Measurements from ENCODE around the gene ANAPC4.
"Not testable (repeated sequence)": the region's sequence is repeated elsewhere in the genome, so short reads cannot be mapped to it uniquely, and the experiment has no call there.

ANAPC4 gene

GRCh38 chr4:25361253-25361652 is 15.8 kb upstream of the ANAPC4 start:
- DNase-seq, result peak in 1 of 2 experiments; percentile 4
- no peak for TF ChIP-seq POLR2A (IDR thresholded peaks at IDR 0.05; ENCODE audit: low read length)
- TF ChIP-seq GATA1 (IDR thresholded peaks at IDR 0.05; ENCODE audit: low read depth, low read length), result no peak

GRCh38 chr4:25367004-25367621 is 9.9 kb upstream of the ANAPC4 start:
- no peak for TF ChIP-seq POLR2A (IDR thresholded peaks at IDR 0.05; ENCODE audit: low read length)
- TF ChIP-seq GATA1 (IDR thresholded peaks at IDR 0.05; ENCODE audit: low read depth, low read length), result no peak
- DNase-seq, result peak; percentile 61 to 74

GRCh38 chr4:25367877-25368276 is 9.2 kb upstream of the ANAPC4 start:
- no peak for DNase-seq
- TF ChIP-seq POLR2A (IDR thresholded peaks at IDR 0.05; ENCODE audit: low read length) (no peak), GATA1 (IDR thresholded peaks at IDR 0.05; ENCODE audit: low read depth, low read length) (no peak)

- DNase-seq, result no peak
- TF ChIP-seq GATA1 (IDR thresholded peaks at IDR 0.05; ENCODE audit: low read depth, low read length), result no peak
- TF ChIP-seq POLR2A (IDR thresholded peaks at IDR 0.05; ENCODE audit: low read length), result no peak
These were observed 8.7 kb upstream of the ANAPC4 start for GRCh38 chr4:25368315-25368714.

GRCh38 chr4:25370242-25370641 is 6.8 kb upstream of the ANAPC4 start:
- no peak for TF ChIP-seq GATA1 (IDR thresholded peaks at IDR 0.05; ENCODE audit: low read depth, low read length)
- TF ChIP-seq POLR2A (IDR thresholded peaks at IDR 0.05; ENCODE audit: low read length), result no peak
- DNase-seq, result no peak

GRCh38 chr4:25372549-25372948 is 4.5 kb upstream of the ANAPC4 start:
- not testable (repeated sequence) for DNase-seq

GRCh38 chr4:25377572-25378436 is 741 bp downstream of the ANAPC4 start:
- no peak for TF ChIP-seq POLR2A (IDR thresholded peaks at IDR 0.05; ENCODE audit: low read length)
- TF ChIP-seq GATA1 (IDR thresholded peaks at IDR 0.05; ENCODE audit: low read depth, low read length), result no peak
- DNase-seq, result peak; percentile 44 to 58

- no peak for DNase-seq
- TF ChIP-seq POLR2A (IDR thresholded peaks at IDR 0.05; ENCODE audit: low read length), result no peak
These were observed 1.3 kb downstream of the ANAPC4 start for GRCh38 chr4:25378437-25378743.

- no peak for TF ChIP-seq POLR2A (IDR thresholded peaks at IDR 0.05; ENCODE audit: low read length)
- no peak for TF ChIP-seq GATA1 (IDR thresholded peaks at IDR 0.05; ENCODE audit: low read depth, low read length)
- no peak for DNase-seq
These were observed 2.5 kb downstream of the ANAPC4 start for GRCh38 chr4:25379591-25379990.

GRCh38 chr4:25383647-25384046 is 6.6 kb downstream of the ANAPC4 start:
- no peak for DNase-seq
- no peak for TF ChIP-seq POLR2A (IDR thresholded peaks at IDR 0.05; ENCODE audit: low read length)
- TF ChIP-seq GATA1 (IDR thresholded peaks at IDR 0.05; ENCODE audit: low read depth, low read length), result no peak

- no peak for DNase-seq
- no peak for TF ChIP-seq GATA1 (IDR thresholded peaks at IDR 0.05; ENCODE audit: low read depth, low read length)
- no peak for TF ChIP-seq POLR2A (IDR thresholded peaks at IDR 0.05; ENCODE audit: low read length)
These were observed 9.9 kb downstream of the ANAPC4 start for GRCh38 chr4:25386926-25387325.

- no peak for DNase-seq
- TF ChIP-seq POLR2A (IDR thresholded peaks at IDR 0.05; ENCODE audit: low read length) (no peak), GATA1 (IDR thresholded peaks at IDR 0.05; ENCODE audit: low read depth, low read length) (no peak)
These were observed 20.2 kb downstream of the ANAPC4 start for GRCh38 chr4:25397305-25397704.

GRCh38 chr4:25399510-25399909 is 22.4 kb downstream of the ANAPC4 start:
- DNase-seq, result no peak
- TF ChIP-seq POLR2A (IDR thresholded peaks at IDR 0.05; ENCODE audit: low read length) (no peak), GATA1 (IDR thresholded peaks at IDR 0.05; ENCODE audit: low read depth, low read length) (no peak)

GRCh38 chr4:25401066-25401465 is 24.0 kb downstream of the ANAPC4 start:
- no peak for TF ChIP-seq GATA1 (IDR thresholded peaks at IDR 0.05; ENCODE audit: low read depth, low read length)
- no peak for TF ChIP-seq POLR2A (IDR thresholded peaks at IDR 0.05; ENCODE audit: low read length)
- DNase-seq, result no peak

- TF ChIP-seq GATA1 (IDR thresholded peaks at IDR 0.05; ENCODE audit: low read depth, low read length), result no peak
- no peak for TF ChIP-seq POLR2A (IDR thresholded peaks at IDR 0.05; ENCODE audit: low read length)
These were observed 25.5 kb downstream of the ANAPC4 start for GRCh38 chr4:25402521-25402920.

More at GRCh38 chr4:25402521-25402920, 25.5 kb downstream of the ANAPC4 start:
- no peak for DNase-seq
